ENCODE measurements around the gene GHITM.
A peak's percentile ranks its signal among the peaks of the same experiment; 100 is the strongest.
"Not testable (repeated sequence)": the region's sequence is repeated elsewhere in the genome, so short reads cannot be mapped to it uniquely, and the experiment has no call there.

Gene GHITM

GRCh38 chr10:84139126-84140035 lies at the start of gene GHITM:
GHITM (plus strand) TSS chr10:84139509; CDS start chr10:84141501, 1,992 bp downstream.
- DNase-seq (ENCODE audit: low read depth, low spot score) = peak; percentile 89
- H3K27ac ChIP-seq = peak within 1 kb of the TSS; percentile 95

DNA sequence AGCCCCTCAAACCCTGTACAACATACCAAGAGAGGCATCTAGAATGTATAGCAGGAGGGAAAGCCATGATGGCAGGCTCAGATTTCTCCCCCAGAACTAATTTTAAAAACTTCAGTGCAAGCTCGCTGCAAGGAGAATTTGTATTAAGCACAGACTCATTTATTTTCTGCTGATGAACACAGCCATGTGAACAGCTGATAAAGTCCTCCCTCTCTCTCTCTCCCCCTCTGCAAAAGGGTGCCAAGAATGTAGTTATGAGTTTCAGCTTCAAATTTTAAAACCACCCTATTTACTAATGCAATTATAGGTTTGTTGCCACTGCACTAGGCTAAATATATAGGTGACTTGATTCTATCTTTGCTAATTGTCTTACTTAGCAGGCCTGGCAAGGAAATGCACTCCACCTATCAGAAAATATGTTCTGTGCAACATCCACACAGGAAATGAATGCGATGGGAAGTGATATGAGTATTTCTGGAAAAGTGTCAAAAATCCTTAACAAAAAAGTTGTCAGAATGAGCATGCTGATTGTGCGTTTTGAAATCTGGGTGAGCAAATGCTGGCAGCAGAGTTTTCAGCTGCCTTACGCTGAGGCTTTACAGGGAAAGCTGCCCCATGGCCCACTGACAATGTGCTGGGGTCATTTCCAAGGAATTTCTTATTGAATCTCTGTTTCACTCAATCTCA lies 43.4 kb upstream of the GHITM start:
- no peak overlapping the region for H3K27ac ChIP-seq
- DNase-seq (ENCODE audit: low read depth, low spot score) = no peak

- H3K27ac ChIP-seq = no peak overlapping the region
- DNase-seq (ENCODE audit: low read depth, low spot score) = no peak
These were observed 41.4 kb upstream of the GHITM start for GRCh38 chr10:84097787-84098353.

DNA sequence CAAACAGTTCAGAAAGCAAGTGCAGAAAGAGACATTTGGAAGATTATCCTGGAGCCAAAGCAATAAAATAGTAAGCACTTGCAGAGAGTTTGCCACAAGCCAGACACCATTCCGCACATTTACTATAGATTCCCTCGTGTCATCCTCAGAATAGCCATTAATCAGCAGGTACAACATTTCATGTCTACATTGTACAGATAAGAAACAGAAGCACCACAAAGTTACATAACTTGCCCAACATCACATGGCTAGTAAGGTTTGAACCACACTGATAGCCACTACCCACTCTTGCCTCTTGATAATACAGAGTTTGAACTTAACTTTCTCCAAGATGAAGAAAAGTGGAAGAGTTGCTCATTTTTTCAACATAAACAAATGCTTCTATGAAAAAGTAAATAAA lies 40.6 kb upstream of the GHITM start:
- no peak for DNase-seq (ENCODE audit: low read depth, low spot score)
- H3K27ac ChIP-seq = no peak overlapping the region

DNA sequence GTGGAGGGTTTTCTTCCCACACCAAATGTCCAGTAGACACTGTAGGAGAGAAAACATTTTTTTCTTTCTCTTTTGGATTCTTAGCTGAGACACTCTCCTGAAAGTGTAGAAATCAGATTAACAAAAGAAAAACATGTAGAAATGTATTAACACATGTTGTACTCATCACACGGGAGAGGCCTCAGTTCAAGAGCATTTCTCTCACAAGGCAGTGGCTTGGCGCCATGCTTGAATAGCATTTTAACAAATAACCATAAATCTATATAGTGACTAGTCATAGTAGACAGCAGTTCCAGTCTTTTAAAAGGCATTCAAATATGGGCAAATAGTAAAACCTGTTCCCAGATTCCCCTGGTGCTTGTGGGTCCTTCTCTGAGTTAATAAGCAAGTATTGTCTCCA lies 38.3 kb upstream of the GHITM start:
- no peak overlapping the region for H3K27ac ChIP-seq
- DNase-seq (ENCODE audit: low read depth, low spot score) = no peak

- no peak overlapping the region for H3K27ac ChIP-seq
- no peak for DNase-seq (ENCODE audit: low read depth, low spot score)
These were observed 30.5 kb upstream of the GHITM start for GRCh38 chr10:84108797-84109196.

GRCh38 chr10:84109772-84110171 lies 29.5 kb upstream of the GHITM start:
- DNase-seq (ENCODE audit: low read depth, low spot score); H3K27ac ChIP-seq: not testable (repeated sequence)

GRCh38 chr10:84113468-84113867 lies 25.8 kb upstream of the GHITM start:
- H3K27ac ChIP-seq; DNase-seq (ENCODE audit: low read depth, low spot score): not testable (repeated sequence)

DNA sequence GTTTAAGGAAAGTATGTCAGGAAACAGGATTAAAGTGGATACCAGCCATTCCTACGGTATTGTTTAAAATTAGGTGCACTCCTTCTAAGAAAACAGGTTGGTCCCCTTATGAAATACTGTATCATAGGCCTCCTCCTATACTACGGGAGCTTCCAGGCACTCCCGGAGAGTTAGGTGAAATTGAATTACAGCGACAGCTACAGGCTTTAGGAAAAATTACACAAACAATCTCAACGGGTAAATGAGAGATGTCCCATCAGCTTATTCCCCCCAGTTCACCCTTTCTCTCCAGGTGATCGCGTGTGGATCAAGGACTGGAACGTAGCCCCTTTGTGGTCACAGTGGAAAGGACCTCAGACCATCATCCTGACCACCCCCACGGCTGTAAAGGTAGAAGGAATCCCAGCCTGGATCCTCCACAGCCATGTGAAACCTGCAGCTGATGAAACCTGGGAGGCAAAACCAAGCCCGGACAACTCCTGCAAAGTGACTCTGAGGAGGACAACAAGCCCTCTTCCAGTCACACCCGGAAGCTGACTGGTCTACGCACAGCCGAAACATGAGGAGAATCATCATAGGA lies 25.1 kb upstream of the GHITM start:
- DNase-seq (ENCODE audit: low read depth, low spot score) = no peak
- H3K27ac ChIP-seq = no peak overlapping the region

- H3K27ac ChIP-seq; DNase-seq (ENCODE audit: low read depth, low spot score): not testable (repeated sequence)
These were observed 22.1 kb upstream of the GHITM start for GRCh38 chr10:84117204-84117603.

DNA sequence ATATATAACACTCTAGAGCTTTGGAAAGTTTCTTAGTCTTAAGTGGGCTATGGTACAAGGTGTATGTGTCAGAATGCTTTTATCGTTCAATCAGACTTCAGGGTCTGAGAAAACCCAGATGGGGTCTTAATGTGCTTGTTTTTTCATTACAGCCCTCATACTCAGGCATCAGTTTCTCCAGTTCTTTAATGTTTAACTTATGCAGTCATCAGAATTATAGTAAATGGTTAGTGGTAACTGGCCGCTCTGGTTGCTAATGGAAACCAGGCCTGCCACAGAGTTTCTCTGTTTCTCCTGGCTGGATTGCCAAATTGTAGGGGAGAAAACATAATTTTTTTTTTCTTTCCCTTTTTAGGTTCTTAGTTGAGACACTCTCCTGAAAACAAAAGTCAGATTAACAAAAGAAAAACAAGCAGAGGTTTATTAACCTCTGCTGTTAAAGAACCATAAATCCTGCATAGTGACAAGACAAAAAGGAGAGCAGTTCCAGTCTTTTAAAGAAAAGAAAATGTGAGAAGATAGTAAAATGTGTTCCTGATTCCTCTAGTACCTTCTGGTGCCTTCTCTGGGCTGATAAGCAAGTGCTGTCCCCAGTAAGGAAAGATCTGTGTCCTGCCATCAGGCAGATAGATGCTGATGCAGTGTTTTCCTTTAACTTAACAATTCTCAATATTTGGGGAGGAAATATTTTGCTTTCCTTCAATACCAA lies 21.5 kb upstream of the GHITM start:
- H3K27ac ChIP-seq = no peak overlapping the region
- DNase-seq (ENCODE audit: low read depth, low spot score) = no peak

GRCh38 chr10:84118395-84119006 lies 20.8 kb upstream of the GHITM start:
- no peak overlapping the region for H3K27ac ChIP-seq
- no peak for DNase-seq (ENCODE audit: low read depth, low spot score)

GRCh38 chr10:84123362-84123761 lies 15.9 kb upstream of the GHITM start:
- no peak for DNase-seq (ENCODE audit: low read depth, low spot score)
- H3K27ac ChIP-seq = no peak overlapping the region

- peak overlapping the region; percentile 15 for H3K27ac ChIP-seq
- peak; percentile 16 for DNase-seq (ENCODE audit: low read depth, low spot score)
These were observed 13.2 kb upstream of the GHITM start for GRCh38 chr10:84125910-84126784.

- DNase-seq (ENCODE audit: low read depth, low spot score) = no peak
- peak overlapping the region; percentile 15 for H3K27ac ChIP-seq
These were observed 12.5 kb upstream of the GHITM start for GRCh38 chr10:84126785-84127167.

DNA sequence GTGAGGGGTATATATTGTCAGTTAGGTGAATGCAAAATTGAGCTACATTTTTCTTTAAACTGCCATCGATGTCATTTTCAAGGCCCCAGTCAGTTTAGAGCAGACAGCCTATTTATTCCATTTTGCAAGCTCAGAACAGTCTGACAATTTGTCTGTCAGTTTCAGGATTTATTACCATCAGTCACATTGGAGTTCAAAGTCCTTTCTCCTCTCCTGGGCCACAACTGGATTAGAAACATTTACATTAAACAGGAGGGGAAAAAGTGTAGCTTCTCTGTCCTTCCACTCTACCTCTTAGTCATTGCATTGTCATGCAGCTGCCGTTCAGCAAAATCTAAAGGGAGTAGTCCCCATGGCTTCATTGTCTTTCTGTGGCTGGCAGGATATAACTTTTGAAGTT lies 3.5 kb upstream of the GHITM start:
- no peak overlapping the region for H3K27ac ChIP-seq
- no peak for DNase-seq (ENCODE audit: low read depth, low spot score)

DNA sequence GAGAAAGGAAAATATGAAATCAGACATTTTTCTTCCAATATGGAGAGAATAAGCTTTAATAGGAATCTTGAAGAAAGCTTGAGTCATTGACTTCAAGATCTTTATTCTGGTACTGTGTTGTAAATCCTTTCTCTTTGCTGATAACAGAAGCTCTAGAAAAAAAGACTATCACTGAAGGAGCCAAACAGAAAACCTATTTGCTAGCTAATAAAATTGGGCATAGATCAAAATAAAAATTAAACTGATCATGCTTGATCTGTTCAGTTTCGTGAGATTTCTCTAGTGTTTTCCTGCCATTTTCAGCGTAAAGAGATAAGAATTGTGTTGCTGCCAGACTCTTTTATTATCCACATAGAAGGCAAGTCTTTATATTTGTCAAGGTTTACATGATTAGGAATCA lies 1.5 kb upstream of the GHITM start:
- no peak for DNase-seq (ENCODE audit: low read depth, low spot score)
- H3K27ac ChIP-seq = no peak overlapping the region

GRCh38 chr10:84138478-84139125 lies 707 bp upstream of the GHITM start:
- H3K27ac ChIP-seq = peak overlapping the region; percentile 95
- no peak for DNase-seq (ENCODE audit: low read depth, low spot score)

Data from epithelial cell of prostate (primary cell).